Psoas muscle (tissue), 8 donors: ENCODE data around the gene EVC. TPM values are rescaled to one million over a fixed set of nuclear protein-coding genes. Genes with fewer than 3 reads are reported as not detected.
"Not testable (repeated sequence)": the region's sequence is repeated elsewhere in the genome, so short reads cannot be mapped to it uniquely, and the experiment has no call there.

Experiments
- ATAC-seq, 4 donors: fragments of 200-7000 bp; cut with Tn5 transposase; one replicate each; pipeline ENCODE4 v1.9.1; 2020; ENCODE audit warnings: moderate library complexity in 3 of 4, mild to moderate bottlenecking in 2 of 4
- DNase-seq, 2 donors: peaks; one replicate each; pipeline ENCODE4 v3.0.0-alpha.2; 2020
- H3K27ac ChIP-seq: fragments of 200-600 bp; one replicate; pipeline ENCODE4 v1.8.0; 2022
- H3K27me3 ChIP-seq, 3 donors: fragments of 200-600 bp in 1 of 3; one replicate each; pipeline versions ENCODE4 v1.6.1 to v1.8.0; 2013 to 2022; ENCODE audit warnings: low read length in 2 of 3, mild to moderate bottlenecking in 2 of 3, moderate library complexity in 1 of 3; ENCODE audit not compliant: insufficient read depth in 3 of 3
- H3K36me3 ChIP-seq, 2 donors: fragments of 200-600 bp in 1 of 2; one replicate each; pipeline versions ENCODE4 v1.6.1 to v1.8.0; 2013 to 2022; ENCODE audit warnings: low read depth in 1 of 2, mild to moderate bottlenecking in 1 of 2, moderate library complexity in 1 of 2; ENCODE audit not compliant: insufficient read depth in 1 of 2
- H3K4me1 ChIP-seq: fragments of 200-600 bp; one replicate; pipeline ENCODE4 v1.8.0; 2022
- H3K4me3 ChIP-seq: fragments of 200-600 bp; one replicate; pipeline ENCODE4 v1.8.0; 2022; ENCODE audit warnings: mild to moderate bottlenecking
- H3K9me3 ChIP-seq: fragments of 200-600 bp; one replicate; pipeline ENCODE4 v1.8.0; 2022
- WGBS, 3 donors: extraction: QIAGEN DNeasy Blood & Tissue Kit; methylation state at CpG; one replicate each; pipeline versions ENCODE4 v1.1.6 to v1.1.7; 2013; 5-methylcytosine and 5-hydroxymethylcytosine counted together
- intact Hi-C, 2 donors: fragments of 100-400 bp; cut with DNase I; formaldehyde crosslinking; loops; one replicate each; pipeline versions ENCODE4 v1.11.0 to v1.14.2; 2022
- polyA plus RNA-seq, 3 donors: library from polyadenylated mRNA; stranded (reverse); fragments of 200-250 nt; gene quantifications; one replicate each; pipeline ENCODE4 v1.2.3, GENCODE V29; 2013
- total RNA-seq, 4 donors: library from RNA; stranded (reverse); fragmentation: NEBNext Ultra II Directional in 2 of 4; extraction: Animal tissue kit (Norgen Biotek cat#: 25700) in 2 of 4; gene quantifications; one replicate each; pipeline versions ENCODE4 v1.2.1 to v1.2.4, GENCODE V29; 2021 to 2023
- TF ChIP-seq, protein P1 (sequence below): fragments of 200-600 bp; IDR thresholded peaks from one replicate; pipeline ENCODE4 v1.8.0; 2022; ENCODE audit warnings: antibody characterized with exemption
- donor health status: healthy with polysubstance abuse.
- donor health status: DM: no; HTN: no; CAD: no; lungs with moderate emphysema.
- donor health status: Bipolar disorder and iron deficiency.
- donor health status: healthy.
- donor health status: DM: yes; HTN: yes; CAD: no.
- donor health status: DM: no; HTN: no; CAD: no.
- donor health status: DM: no; HTN: no; CAD: no.
- donor health status: DM: yes; HTN: yes; CAD: no.

The EVC gene
- total and polyA plus RNA-seq, 7 donors: 0.56 to 3.8 (median 1.5) TPM

- TF ChIP-seq, protein P1, sequence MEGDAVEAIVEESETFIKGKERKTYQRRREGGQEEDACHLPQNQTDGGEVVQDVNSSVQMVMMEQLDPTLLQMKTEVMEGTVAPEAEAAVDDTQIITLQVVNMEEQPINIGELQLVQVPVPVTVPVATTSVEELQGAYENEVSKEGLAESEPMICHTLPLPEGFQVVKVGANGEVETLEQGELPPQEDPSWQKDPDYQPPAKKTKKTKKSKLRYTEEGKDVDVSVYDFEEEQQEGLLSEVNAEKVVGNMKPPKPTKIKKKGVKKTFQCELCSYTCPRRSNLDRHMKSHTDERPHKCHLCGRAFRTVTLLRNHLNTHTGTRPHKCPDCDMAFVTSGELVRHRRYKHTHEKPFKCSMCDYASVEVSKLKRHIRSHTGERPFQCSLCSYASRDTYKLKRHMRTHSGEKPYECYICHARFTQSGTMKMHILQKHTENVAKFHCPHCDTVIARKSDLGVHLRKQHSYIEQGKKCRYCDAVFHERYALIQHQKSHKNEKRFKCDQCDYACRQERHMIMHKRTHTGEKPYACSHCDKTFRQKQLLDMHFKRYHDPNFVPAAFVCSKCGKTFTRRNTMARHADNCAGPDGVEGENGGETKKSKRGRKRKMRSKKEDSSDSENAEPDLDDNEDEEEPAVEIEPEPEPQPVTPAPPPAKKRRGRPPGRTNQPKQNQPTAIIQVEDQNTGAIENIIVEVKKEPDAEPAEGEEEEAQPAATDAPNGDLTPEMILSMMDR: no peak
- 67 to 70% (median 69%) methylated on average over 9 of the region's 9 CpGs for WGBS, 3 donors
- no peaks in the 10 kb centered on the region for H3K9me3 ChIP-seq
- H3K4me1 ChIP-seq: no peaks in the 10 kb centered on the region
- H3K27ac ChIP-seq: no peak overlapping the region
- ATAC-seq (no peak), DNase-seq (no peak)
- peaks cover 0 to 5% (median 4%) of the 10 kb centered on the region in 3 donors for H3K27me3 ChIP-seq
- intact Hi-C loops: no loop called here
- no peaks in the 10 kb centered on the region for H3K36me3 ChIP-seq
- H3K4me3 ChIP-seq: no peak overlapping the region
These were observed 141.7 kb downstream of the EVC start for GRCh38 chr4:5852523-5853202.

GRCh38 chr4:5854929-5855328, 143.9 kb downstream of the EVC start:
- peaks cover 0 to 5% (median 2%) of the 10 kb centered on the region in 3 donors for H3K27me3 ChIP-seq
- no peak for ATAC-seq
- no peak for DNase-seq
- no peaks in the 10 kb centered on the region for H3K36me3 ChIP-seq
- intact Hi-C loops: no loop called here
- no peaks in the 10 kb centered on the region for H3K4me1 ChIP-seq
- TF ChIP-seq, protein P1: no peak
- no peak overlapping the region for H3K27ac ChIP-seq
- no peaks in the 10 kb centered on the region for H3K9me3 ChIP-seq
- H3K4me3 ChIP-seq: no peak overlapping the region
- 90 to 94% (median 90%) methylated on average over 3 of the region's 3 CpGs for WGBS, 3 donors

GRCh38 chr4:5856362-5856761, 145.4 kb downstream of the EVC start:
- H3K4me1 ChIP-seq, H3K27me3 ChIP-seq, DNase-seq, H3K27ac ChIP-seq, H3K9me3 ChIP-seq, H3K4me3 ChIP-seq, H3K36me3 ChIP-seq, intact Hi-C loops, ATAC-seq: not testable (repeated sequence)
- 96 to 97% (median 97%) methylated on average over 3 of the region's 3 CpGs for WGBS, 3 donors

GRCh38 chr4:5857199-5857598, 146.2 kb downstream of the EVC start:
- TF ChIP-seq, protein P1: no peak
- no peaks in the 10 kb centered on the region for H3K4me1 ChIP-seq
- no peaks in the 10 kb centered on the region for H3K9me3 ChIP-seq
- intact Hi-C loops: no loop called here
- DNase-seq (no peak), ATAC-seq (no peak)
- no peak overlapping the region for H3K4me3 ChIP-seq
- 89 to 91% (median 91%) methylated on average over 2 of the region's 2 CpGs for WGBS, 3 donors
- no peak overlapping the region for H3K27ac ChIP-seq
- no peaks in the 10 kb centered on the region for H3K36me3 ChIP-seq
- H3K27me3 ChIP-seq: peaks cover 0 to 2% (median 0%) of the 10 kb centered on the region in 3 donors

- H3K27me3 ChIP-seq: peaks cover 0 to 2% (median 0%) of the 10 kb centered on the region in 3 donors
- intact Hi-C loops: no loop called here
- DNase-seq (no peak), ATAC-seq (no peak)
- no peaks in the 10 kb centered on the region for H3K36me3 ChIP-seq
- no peaks in the 10 kb centered on the region for H3K9me3 ChIP-seq
- WGBS, 3 donors: 77 to 82% (median 82%) methylated on average over 16 of the region's 16 CpGs
- TF ChIP-seq, protein P1: no peak
- no peak overlapping the region for H3K4me3 ChIP-seq
- no peaks in the 10 kb centered on the region for H3K4me1 ChIP-seq
- H3K27ac ChIP-seq: no peak overlapping the region
These were observed 147.2 kb downstream of the EVC start for GRCh38 chr4:5858020-5858769.
